MCF 10A (cell line): ENCODE results near the gene LSM7. TPM values are rescaled to one million over a fixed set of nuclear protein-coding genes. Genes with fewer than 3 reads are reported as not detected.

ENCODE experiments used
- BruUV-seq: library from RNA; stranded (reverse); fragments of 400-500 nt; replicated peaks from 2 replicates; lab custom pipeline; 2021; lab: Mats Ljungman, UMichigan
- CTCF ChIA-PET: fragments of 300-600 bp; sonication (Branson Sonifier 250); formaldehyde crosslinking; extraction: SDS; loops from one replicate; lab custom pipeline; 2021; ENCODE audit warnings: antibody characterized with exemption, inconsistent platforms; lab: Yijun Ruan, JAX
- POLR2A ChIA-PET: fragments of 300-600, 350-650 bp; sonication (Branson Sonifier 250); formaldehyde crosslinking; extraction: SDS; loops from one replicate; lab custom pipeline; 2020; ENCODE audit warnings: antibody characterized with exemption, inconsistent platforms; lab: Yijun Ruan, JAX
- DNase-seq: peaks from one replicate; pipeline ENCODE4 v3.0.0-alpha.2; 2018; ENCODE audit not compliant: unreplicated experiment
- H3K27ac Mint-ChIP-seq: one replicate; pipeline ENCODE4 v1.8.0; 2022; ENCODE audit warnings: mild to moderate bottlenecking, low read depth, mixed read lengths; ENCODE audit not compliant: unreplicated experiment
- H3K27me3 Mint-ChIP-seq: one replicate; pipeline ENCODE4 v1.8.0; 2022; ENCODE audit warnings: mixed read lengths; ENCODE audit not compliant: insufficient read depth, unreplicated experiment
- H3K36me3 Mint-ChIP-seq: one replicate; pipeline ENCODE4 v1.8.0; 2022; ENCODE audit warnings: mild to moderate bottlenecking, moderate library complexity, mixed read lengths; ENCODE audit not compliant: insufficient read depth, unreplicated experiment
- H3K4me1 Mint-ChIP-seq: one replicate; pipeline ENCODE4 v1.8.0; 2022; ENCODE audit warnings: mixed read lengths; ENCODE audit not compliant: insufficient read depth, unreplicated experiment
- H3K4me3 Mint-ChIP-seq: one replicate; pipeline ENCODE4 v1.8.0; 2022; ENCODE audit warnings: mild to moderate bottlenecking, moderate library complexity, mixed read lengths; ENCODE audit not compliant: unreplicated experiment
- H3K9me3 Mint-ChIP-seq: one replicate; pipeline ENCODE4 v1.8.0; 2022; ENCODE audit warnings: mixed read lengths; ENCODE audit not compliant: unreplicated experiment
- intact Hi-C: fragments of 100-400 bp; cut with micrococcal nuclease; formaldehyde crosslinking; loops from 2 replicates; pipeline ENCODE4 v1.14.1; 2022
- total RNA-seq: library from RNA; stranded (reverse); gene quantifications from 2 replicates; pipeline ENCODE4 v1.2.3, GENCODE V29; 2022
- TF ChIP-seq, protein P1 (sequence below): fragments of 200-600 bp; IDR thresholded peaks from one replicate; pipeline ENCODE4 v1.8.0; 2022; ENCODE audit warnings: antibody characterized with exemption, mild to moderate bottlenecking; ENCODE audit not compliant: unreplicated experiment

LSM7 gene
- total RNA-seq, 1 experiment from 2014 or later: 135 TPM

DNA sequence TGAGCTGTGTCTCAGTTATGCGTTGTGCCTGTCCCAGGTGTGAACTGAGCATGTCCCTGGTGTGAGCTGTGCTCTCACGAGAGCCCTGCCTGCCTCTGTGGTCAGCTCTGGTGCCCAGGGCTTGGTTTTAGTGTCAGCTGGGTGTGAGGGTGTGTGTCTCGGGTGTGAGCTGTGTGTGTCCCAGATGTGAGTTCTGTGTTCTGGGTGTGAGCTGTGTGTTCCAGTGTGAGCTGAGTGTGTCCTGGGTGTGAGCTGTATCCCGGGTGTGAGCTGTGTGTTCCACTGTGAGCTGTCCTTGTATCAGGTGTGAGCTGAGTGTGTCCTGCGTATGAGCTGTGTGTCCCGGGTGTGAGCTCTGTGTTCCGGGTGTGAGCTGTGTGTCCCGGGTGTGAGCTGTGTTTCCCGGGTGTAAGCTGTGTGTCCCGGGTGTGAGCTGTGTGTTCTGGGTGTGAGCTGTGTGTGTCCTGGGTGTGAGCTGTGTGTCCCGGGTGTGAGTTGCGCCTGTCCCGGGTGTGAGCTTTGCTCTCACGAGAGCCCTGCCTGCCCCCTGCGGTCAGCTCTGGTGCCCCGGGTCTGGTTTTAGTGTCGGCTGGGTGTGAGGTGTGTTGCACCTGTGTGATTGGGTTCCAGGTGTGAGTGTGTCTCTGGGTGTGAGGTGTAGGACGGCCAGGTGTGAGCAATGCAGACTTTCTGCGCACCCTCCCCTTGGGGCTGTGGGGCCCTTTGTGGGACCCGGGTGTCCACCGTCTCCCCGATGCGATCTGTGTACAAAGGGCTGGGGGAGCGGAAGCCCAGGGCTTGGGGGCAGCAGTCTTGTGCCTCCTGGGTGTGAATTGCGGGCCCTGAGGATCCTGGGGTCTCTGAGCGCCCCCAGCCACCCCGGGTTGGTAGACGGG is 39.3 kb downstream of the LSM7 start:
- no peak overlapping the region for H3K4me3 Mint-ChIP-seq
- POLR2A ChIA-PET: no interaction called here
- BruUV-seq: no TSS peak

DNA sequence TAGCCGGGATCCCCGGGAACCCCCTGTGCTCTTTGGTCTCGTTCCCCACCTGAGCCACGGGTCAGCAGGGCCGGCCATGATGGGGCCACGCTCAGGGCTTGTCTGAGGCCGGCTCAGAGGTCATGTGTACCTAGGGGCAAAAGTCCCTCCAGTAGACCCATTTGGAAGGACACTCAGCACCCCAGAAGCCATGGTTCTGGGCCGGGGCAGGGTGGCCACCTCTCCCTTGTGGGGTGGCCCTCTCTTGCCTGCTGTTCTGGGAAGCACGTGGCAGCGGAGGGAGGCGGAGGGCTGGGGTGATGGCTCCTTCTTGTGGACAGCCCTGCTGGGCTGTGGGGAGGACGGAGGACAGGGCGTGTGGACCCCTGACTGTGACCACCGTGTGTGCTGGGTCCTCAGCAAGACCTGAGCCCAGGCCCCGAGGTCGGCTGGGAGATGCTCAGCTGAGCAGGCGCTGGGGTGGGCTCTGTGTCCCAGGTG is 40.0 kb downstream of the LSM7 start:
- TF ChIP-seq, protein P1, sequence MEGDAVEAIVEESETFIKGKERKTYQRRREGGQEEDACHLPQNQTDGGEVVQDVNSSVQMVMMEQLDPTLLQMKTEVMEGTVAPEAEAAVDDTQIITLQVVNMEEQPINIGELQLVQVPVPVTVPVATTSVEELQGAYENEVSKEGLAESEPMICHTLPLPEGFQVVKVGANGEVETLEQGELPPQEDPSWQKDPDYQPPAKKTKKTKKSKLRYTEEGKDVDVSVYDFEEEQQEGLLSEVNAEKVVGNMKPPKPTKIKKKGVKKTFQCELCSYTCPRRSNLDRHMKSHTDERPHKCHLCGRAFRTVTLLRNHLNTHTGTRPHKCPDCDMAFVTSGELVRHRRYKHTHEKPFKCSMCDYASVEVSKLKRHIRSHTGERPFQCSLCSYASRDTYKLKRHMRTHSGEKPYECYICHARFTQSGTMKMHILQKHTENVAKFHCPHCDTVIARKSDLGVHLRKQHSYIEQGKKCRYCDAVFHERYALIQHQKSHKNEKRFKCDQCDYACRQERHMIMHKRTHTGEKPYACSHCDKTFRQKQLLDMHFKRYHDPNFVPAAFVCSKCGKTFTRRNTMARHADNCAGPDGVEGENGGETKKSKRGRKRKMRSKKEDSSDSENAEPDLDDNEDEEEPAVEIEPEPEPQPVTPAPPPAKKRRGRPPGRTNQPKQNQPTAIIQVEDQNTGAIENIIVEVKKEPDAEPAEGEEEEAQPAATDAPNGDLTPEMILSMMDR: no peak
- BruUV-seq: no TSS peak
- Mint-ChIP-seq H3K27ac (no peak overlapping the region), H3K9me3 (no peaks in the 10 kb centered on the region), H3K36me3 (no peaks in the 10 kb centered on the region), H3K4me1 (no peaks in the 10 kb centered on the region), H3K4me3 (no peak overlapping the region), H3K27me3 (peaks cover 22% of the 10 kb centered on the region)
- intact Hi-C loops: no loop called here
- ChIA-PET CTCF (interaction anchor here (0.6 to 1.2 kb wide), 3 partner anchors 48 to 141 kb away, joined by 3 to 4 read pairs (median 4); no protein-coding TSS in a partner anchor), POLR2A (interaction anchor here (0.8 to 1.3 kb wide), 2 partner anchors 9 to 139 kb away, joined by 3 read pairs; partner anchors contain the start of gene TIMM13)
- no peak for DNase-seq

More for the DNA sequence above, 39.3 kb downstream of the LSM7 start:
- DNase-seq: no peak
- Mint-ChIP-seq H3K36me3 (no peaks in the 10 kb centered on the region), H3K9me3 (no peaks in the 10 kb centered on the region), H3K27ac (no peak overlapping the region), H3K27me3 (peaks cover 29% of the 10 kb centered on the region), H3K4me1 (no peaks in the 10 kb centered on the region)
- CTCF ChIA-PET: interaction anchor here (0.6 to 1.2 kb wide), 3 partner anchors 49 to 141 kb away, joined by 3 to 4 read pairs (median 4); no protein-coding TSS in a partner anchor
- intact Hi-C loops: no loop called here
- TF ChIP-seq, protein P1: no peak

- TF ChIP-seq, protein P1: no peak
- Mint-ChIP-seq H3K9me3 (no peaks in the 10 kb centered on the region), H3K27ac (no peak overlapping the region), H3K4me1 (no peaks in the 10 kb centered on the region), H3K36me3 (no peaks in the 10 kb centered on the region), H3K27me3 (peaks cover 20% of the 10 kb centered on the region), H3K4me3 (no peak overlapping the region)
- BruUV-seq: no TSS peak
- ChIA-PET POLR2A (interaction anchor here (0.8 to 1.4 kb wide), 3 partner anchors 8 to 140 kb away, joined by 3 to 4 read pairs (median 3); partner anchors contain the start of gene TIMM13), CTCF (interaction anchor here (1.4 kb wide), 1 partner anchor 14 kb away, joined by 3 read pairs; no protein-coding TSS in a partner anchor)
- intact Hi-C loops: no loop called here
- DNase-seq: no peak
Observed at GRCh38 chr19:2287585-2288337, 40.6 kb downstream of the LSM7 start.
